Spleen (tissue), 11 donors: ENCODE measurements around the gene HELQ. TPM values are rescaled to one million over a fixed set of nuclear protein-coding genes. Genes with fewer than 3 reads are reported as not detected.

Experiments used
- DNase-seq: peaks from one replicate; pipeline ENCODE4 v3.0.0-alpha.2; 2020
- H3K27ac ChIP-seq, 8 donors: fragments of 200-600 bp; sonication (generic) in 7 of 8; 1 replicate in 4 of 8; 2 replicates in 4 of 8; pipeline versions ENCODE4 v1.5.0 to v1.8.0; 2016 to 2021; ENCODE audit warnings: inconsistent platforms in 4 of 8, mild to moderate bottlenecking in 4 of 8, moderate library complexity in 1 of 8
- H3K27me3 ChIP-seq, 7 donors: fragments of 200-600 bp; sonication (generic) in 6 of 7; replicated peaks in 1 of 7; 1 replicate in 4 of 7; 2 replicates in 3 of 7; pipeline versions ENCODE4 v1.5.0 to v1.8.0; 2016 to 2021; ENCODE audit warnings: inconsistent platforms in 3 of 7, mild to moderate bottlenecking in 1 of 7
- H3K36me3 ChIP-seq, 6 donors: fragments of 200-600 bp; sonication (generic) in 5 of 6; 1 replicate in 4 of 6; 2 replicates in 2 of 6; pipeline versions ENCODE4 v1.5.0 to v1.8.0; 2016 to 2021; ENCODE audit warnings: inconsistent platforms in 2 of 6
- H3K4me1 ChIP-seq, 6 donors: fragments of 200-600 bp; sonication (generic) in 5 of 6; 1 replicate in 3 of 6; 2 replicates in 3 of 6; pipeline versions ENCODE4 v1.5.0 to v1.8.0; 2016 to 2021; ENCODE audit warnings: inconsistent platforms in 3 of 6
- H3K4me3 ChIP-seq, 8 donors: fragments of 200-600 bp; sonication (generic) in 7 of 8; 1 replicate in 4 of 8; 2 replicates in 4 of 8; pipeline versions ENCODE4 v1.5.0 to v1.8.0; 2016 to 2021; ENCODE audit warnings: inconsistent platforms in 4 of 8, mild to moderate bottlenecking in 4 of 8, moderate library complexity in 2 of 8
- H3K9me3 ChIP-seq, 8 donors: fragments of 200-600 bp; sonication (generic) in 7 of 8; 1 replicate in 4 of 8; 2 replicates in 4 of 8; pipeline versions ENCODE4 v1.5.0 to v1.8.0; 2016 to 2021; ENCODE audit warnings: inconsistent platforms in 4 of 8
- CTCF ChIP-seq, 11 experiments: fragments of 200-600 bp in 7 of 11; fragments of 450-650 bp in 4 of 11; sonication (generic) in 4 of 11; IDR thresholded peaks in 8 of 11; conservative IDR thresholded peaks in 3 of 11; 1 replicate in 7 of 11; 2 replicates in 4 of 11; pipeline versions ENCODE4 v1.4.0 to v1.8.0; 2016 to 2021; ENCODE audit warnings: antibody characterized with exemption in 11 of 11, inconsistent platforms in 4 of 11, mild to moderate bottlenecking in 1 of 11
- POLR2A ChIP-seq, 3 donors: fragments of 450-650 bp; IDR thresholded peaks; one replicate each; pipeline ENCODE4 v1.5.1; 2017; ENCODE audit warnings: antibody characterized with exemption in 3 of 3, mild to moderate bottlenecking in 1 of 3
- POLR2AphosphoS5 ChIP-seq, 3 donors: sonication (generic); formaldehyde crosslinking; IDR thresholded peaks; one replicate each; pipeline ENCODE4 v1.5.1; 2017; ENCODE audit warnings: antibody characterized with exemption in 3 of 3
- WGBS, 5 donors: extraction: QIAGEN DNeasy Blood & Tissue Kit in 3 of 5; methylation state at CpG; one replicate each; pipeline versions ENCODE4 v1.1.5 to v1.1.7; 2013 to 2018; 5-methylcytosine and 5-hydroxymethylcytosine counted together
- intact Hi-C: fragments of 100-400 bp; cut with DNase I; formaldehyde crosslinking; loops from one replicate; pipeline ENCODE4 v1.15.0; 2023; ENCODE audit warnings: low total_unique reads
- polyA plus RNA-seq, 3 donors: library from polyadenylated mRNA; stranded (reverse); fragments of 200-250 nt; gene quantifications; one replicate each; pipeline ENCODE4 v1.2.1, GENCODE V29; 2013
- total RNA-seq, 7 donors: library from RNA; depleted of rRNA in 3 of 7; stranded (reverse); fragments of >200 nt in 3 of 7; fragmentation: NEBNext Ultra II Directional in 4 of 7; extraction: Animal tissue kit (Norgen Biotek cat#: 25700) in 4 of 7; gene quantifications; one replicate each; pipeline versions ENCODE4 v1.1.0 to v1.2.1, GENCODE V29; 2016 to 2021
- donor health status: healthy with polysubstance abuse.
- donor health status: DM: no; HTN: no; CAD: no; lungs with moderate emphysema.
- donor health status: DM: no; HTN: no; CAD: no.
- donor health status: Bipolar disorder and iron deficiency.
- donor health status: healthy.
- donor health status: DM: no; HTN: no; CAD: no.
- donor health status: DM: yes; HTN: yes; CAD: no.

The HELQ gene
- total and polyA plus RNA-seq, 10 donors = 7.3 to 40.7 (median 24.4) TPM

GRCh38 chr4:83449009-83449408 is 6.6 kb downstream of the HELQ start:
- WGBS, 5 donors = 53 to 71% (median 66%) methylated on average over 2 of the region's 2 CpGs
- Histone ChIP-seq H3K9me3 (no peaks in the 10 kb centered on the region), H3K27me3 (no peaks in the 10 kb centered on the region), H3K36me3 (peaks cover 4 to 81% (median 37%) of the 10 kb centered on the region in 6 donors), H3K27ac (no peak overlapping the region), H3K4me1 (peaks cover 6 to 24% (median 10%) of the 10 kb centered on the region in 6 donors), H3K4me3 (no peak overlapping the region)
- peak in 1 of 3 donors; percentile 26 for TF ChIP-seq POLR2AphosphoS5 (IDR thresholded peaks at IDR 0.05)
- TF ChIP-seq POLR2A (IDR thresholded peaks at IDR 0.05) = no peak
- intact Hi-C loops = no loop called here
- no peak for DNase-seq

GRCh38 chr4:83440899-83441298 is 14.7 kb downstream of the HELQ start:
- no peak for DNase-seq
- no peaks in the 10 kb centered on the region for H3K27me3 ChIP-seq
- no peaks in the 10 kb centered on the region for H3K9me3 ChIP-seq
- peaks cover 0 to 8% (median 0%) of the 10 kb centered on the region in 6 donors for H3K4me1 ChIP-seq
- 73 to 83% (median 78%) methylated on average over 3 of the region's 3 CpGs for WGBS, 5 donors
- H3K27ac ChIP-seq = no peak overlapping the region
- intact Hi-C loops = no loop called here
- H3K4me3 ChIP-seq = no peak overlapping the region
- H3K36me3 ChIP-seq = peaks cover 5 to 100% (median 65%) of the 10 kb centered on the region in 6 donors
- TF ChIP-seq POLR2A (IDR thresholded peaks at IDR 0.05) = no peak
- TF ChIP-seq CTCF (IDR thresholded peaks at IDR 0.05 in 8 of 11, conservative IDR thresholded peaks at IDR 0.05 in 3 of 11) = no peak
- no peak for TF ChIP-seq POLR2AphosphoS5 (IDR thresholded peaks at IDR 0.05)

GRCh38 chr4:83440148-83440814 is 15.3 kb downstream of the HELQ start:
- Histone ChIP-seq H3K9me3 (no peaks in the 10 kb centered on the region), H3K27ac (no peak overlapping the region), H3K4me3 (no peak overlapping the region), H3K27me3 (no peaks in the 10 kb centered on the region), H3K36me3 (peaks cover 5 to 99% (median 61%) of the 10 kb centered on the region in 6 donors), H3K4me1 (peaks cover 0 to 8% (median 0%) of the 10 kb centered on the region in 6 donors)
- WGBS, 5 donors = 67 to 78% (median 76%) methylated on average over 1 of the region's 1 CpG
- no peak for TF ChIP-seq CTCF (IDR thresholded peaks at IDR 0.05 in 8 of 11, conservative IDR thresholded peaks at IDR 0.05 in 3 of 11)
- TF ChIP-seq POLR2A (IDR thresholded peaks at IDR 0.05) = no peak
- TF ChIP-seq POLR2AphosphoS5 (IDR thresholded peaks at IDR 0.05) = no peak
- DNase-seq = no peak
- intact Hi-C loops = no loop called here

- peaks cover 0 to 99% (median 57%) of the 10 kb centered on the region in 6 donors for H3K36me3 ChIP-seq
- intact Hi-C loops = no loop called here
- no peaks in the 10 kb centered on the region for H3K27me3 ChIP-seq
- no peak for DNase-seq
- no peak overlapping the region for H3K27ac ChIP-seq
- H3K9me3 ChIP-seq = no peaks in the 10 kb centered on the region
- TF ChIP-seq POLR2A (IDR thresholded peaks at IDR 0.05) = no peak
- no peak for TF ChIP-seq CTCF (IDR thresholded peaks at IDR 0.05 in 8 of 11, conservative IDR thresholded peaks at IDR 0.05 in 3 of 11)
- TF ChIP-seq POLR2AphosphoS5 (IDR thresholded peaks at IDR 0.05) = no peak
- H3K4me1 ChIP-seq = peaks cover 0 to 8% (median 0%) of the 10 kb centered on the region in 6 donors
- no peak overlapping the region for H3K4me3 ChIP-seq
Observed at GRCh38 chr4:83438719-83439118, 16.9 kb downstream of the HELQ start.
